NB4 (cell line): ENCODE data around the gene ZCCHC12.

Source experiments
- CTCF ChIP-seq: IDR thresholded peaks from one replicate; pipeline ENCODE4 v1.5.1; 2012; ENCODE audit warnings: low read depth, low read length
- MYC ChIP-seq: IDR thresholded peaks from 2 replicates; pipeline ENCODE4 v1.6.1; 2011; ENCODE audit warnings: low read depth, low read length
- POLR2A ChIP-seq: IDR thresholded peaks from 2 replicates; pipeline ENCODE4 v1.6.1; 2011; ENCODE audit warnings: mild to moderate bottlenecking; ENCODE audit not compliant: insufficient read length; ENCODE audit errors: extremely low read depth

DNA sequence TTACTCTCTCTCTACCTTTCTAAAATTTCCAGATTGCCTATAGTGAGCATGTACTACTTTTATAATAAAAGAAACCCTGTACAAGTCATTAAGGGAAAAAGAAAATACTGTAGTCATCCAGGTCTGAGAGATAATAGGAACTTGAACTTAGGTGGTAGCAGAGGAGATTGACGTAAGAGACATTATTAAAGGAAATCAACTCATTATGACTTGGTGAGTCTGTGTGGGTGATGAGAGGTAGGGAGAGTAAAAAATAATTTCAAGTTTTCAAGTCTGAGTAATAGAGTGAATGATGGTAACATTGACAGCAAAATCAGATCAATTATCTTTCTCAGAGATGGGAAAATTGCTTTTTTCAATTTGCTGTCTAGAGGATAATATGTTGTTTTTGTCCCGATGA is 44.0 kb upstream of the ZCCHC12 start:
- TF ChIP-seq POLR2A: no peak
- TF ChIP-seq CTCF: no peak
- TF ChIP-seq MYC: no peak
